ENCODE data around the gene EHMT1.

GRCh38 chr9:137618105-137619067 is at the start of gene EHMT1:
- TF ChIP-seq, protein P1, sequence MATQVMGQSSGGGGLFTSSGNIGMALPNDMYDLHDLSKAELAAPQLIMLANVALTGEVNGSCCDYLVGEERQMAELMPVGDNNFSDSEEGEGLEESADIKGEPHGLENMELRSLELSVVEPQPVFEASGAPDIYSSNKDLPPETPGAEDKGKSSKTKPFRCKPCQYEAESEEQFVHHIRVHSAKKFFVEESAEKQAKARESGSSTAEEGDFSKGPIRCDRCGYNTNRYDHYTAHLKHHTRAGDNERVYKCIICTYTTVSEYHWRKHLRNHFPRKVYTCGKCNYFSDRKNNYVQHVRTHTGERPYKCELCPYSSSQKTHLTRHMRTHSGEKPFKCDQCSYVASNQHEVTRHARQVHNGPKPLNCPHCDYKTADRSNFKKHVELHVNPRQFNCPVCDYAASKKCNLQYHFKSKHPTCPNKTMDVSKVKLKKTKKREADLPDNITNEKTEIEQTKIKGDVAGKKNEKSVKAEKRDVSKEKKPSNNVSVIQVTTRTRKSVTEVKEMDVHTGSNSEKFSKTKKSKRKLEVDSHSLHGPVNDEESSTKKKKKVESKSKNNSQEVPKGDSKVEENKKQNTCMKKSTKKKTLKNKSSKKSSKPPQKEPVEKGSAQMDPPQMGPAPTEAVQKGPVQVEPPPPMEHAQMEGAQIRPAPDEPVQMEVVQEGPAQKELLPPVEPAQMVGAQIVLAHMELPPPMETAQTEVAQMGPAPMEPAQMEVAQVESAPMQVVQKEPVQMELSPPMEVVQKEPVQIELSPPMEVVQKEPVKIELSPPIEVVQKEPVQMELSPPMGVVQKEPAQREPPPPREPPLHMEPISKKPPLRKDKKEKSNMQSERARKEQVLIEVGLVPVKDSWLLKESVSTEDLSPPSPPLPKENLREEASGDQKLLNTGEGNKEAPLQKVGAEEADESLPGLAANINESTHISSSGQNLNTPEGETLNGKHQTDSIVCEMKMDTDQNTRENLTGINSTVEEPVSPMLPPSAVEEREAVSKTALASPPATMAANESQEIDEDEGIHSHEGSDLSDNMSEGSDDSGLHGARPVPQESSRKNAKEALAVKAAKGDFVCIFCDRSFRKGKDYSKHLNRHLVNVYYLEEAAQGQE (IDR thresholded peaks at IDR 0.05; ENCODE audit: insufficient read depth in 1 of 2, low read depth in 2 of 2, low read length in 2 of 2): no peak
- TF ChIP-seq POLR2AphosphoS5 (IDR thresholded peaks at IDR 0.05; ENCODE audit: low read depth, low read length) (peak; percentile 52), TAF1 (IDR thresholded peaks at IDR 0.05; ENCODE audit: borderline replicate concordance, insufficient read depth, low read length) (0 out of 2 replicates have a peak, but pooled peaks have one; percentile 32)
